ENCODE measurements around the gene IL25. TPM values are rescaled to one million over a fixed set of nuclear protein-coding genes. Genes with fewer than 3 reads are reported as not detected.

Gene IL25
- total and polyA plus RNA-seq, 5 donors from 2014 or later: not detected

GRCh38 chr14:23349156-23349845 is 23.3 kb upstream of the IL25 start:
- peak overlapping the region in 2 of 4 donors; percentile 49 to 53 for H3K4me3 Mint-ChIP-seq
- peaks cover 0 to 7% (median 0%) of the 10 kb centered on the region in 7 donors for H3K9me3 Mint-ChIP-seq
- H3K36me3 ChIP-seq (ENCODE audit: control insufficient read depth, insufficient read depth, low read length): no peaks in the 10 kb centered on the region
- H3K9me3 ChIP-seq (ENCODE audit: control insufficient read depth in 2 of 2, low read length in 2 of 2): no peaks in the 10 kb centered on the region
- H3K27ac ChIP-seq (ENCODE audit: insufficient read depth, low read length, poor library complexity, severe bottlenecking): no peak overlapping the region
- peaks cover 6% of the 10 kb centered on the region for H3K4me1 ChIP-seq (ENCODE audit: control insufficient read depth, insufficient read depth, low read length, poor library complexity, severe bottlenecking)
- peaks cover 12% of the 10 kb centered on the region for H3K36me3 Mint-ChIP-seq
- H3K4me3 ChIP-seq (ENCODE audit: low read depth, low read length): no peak overlapping the region
- peaks cover 16% of the 10 kb centered on the region for H3K27me3 ChIP-seq (ENCODE audit: control insufficient read depth, insufficient read depth, low read length)
- peaks cover 54% of the 10 kb centered on the region for H3K27me3 Mint-ChIP-seq
- ATAC-seq (ENCODE audit: low read depth in 2 of 2): no peak
- DNase-seq: no peak
- H3K27ac Mint-ChIP-seq: no peak overlapping the region
- peaks cover 2 to 17% (median 9%) of the 10 kb centered on the region in 4 donors for H3K4me1 Mint-ChIP-seq

- Mint-ChIP-seq H3K36me3 (peaks cover 12% of the 10 kb centered on the region), H3K4me3 (peak overlapping the region in 3 of 4 donors; percentile 33 to 79 (median 60)), H3K9me3 (peaks cover 0 to 7% (median 0%) of the 10 kb centered on the region in 7 donors), H3K27ac (no peak overlapping the region), H3K27me3 (peaks cover 56% of the 10 kb centered on the region), H3K4me1 (peaks cover 2 to 17% (median 9%) of the 10 kb centered on the region in 4 donors)
- peaks cover 18% of the 10 kb centered on the region for H3K27me3 ChIP-seq (ENCODE audit: control insufficient read depth, insufficient read depth, low read length)
- ATAC-seq (ENCODE audit: low read depth in 2 of 2) (peak in 1 of 2 donors; percentile 14), DNase-seq (no peak)
- no peak overlapping the region for H3K27ac ChIP-seq (ENCODE audit: insufficient read depth, low read length, poor library complexity, severe bottlenecking)
- H3K9me3 ChIP-seq (ENCODE audit: control insufficient read depth in 2 of 2, low read length in 2 of 2): no peaks in the 10 kb centered on the region
- H3K36me3 ChIP-seq (ENCODE audit: control insufficient read depth, insufficient read depth, low read length): no peaks in the 10 kb centered on the region
- no peak overlapping the region for H3K4me3 ChIP-seq (ENCODE audit: low read depth, low read length)
- peaks cover 6% of the 10 kb centered on the region for H3K4me1 ChIP-seq (ENCODE audit: control insufficient read depth, insufficient read depth, low read length, poor library complexity, severe bottlenecking)
Measured at GRCh38 chr14:23351681-23352505, 20.7 kb upstream of the IL25 start.

GRCh38 chr14:23352506-23353432 is 19.8 kb upstream of the IL25 start, which contains the start of gene SLC22A17:
Gene SLC22A17, minus strand, starts transcription at chr14:23352887.
- no peaks in the 10 kb centered on the region for H3K36me3 ChIP-seq (ENCODE audit: control insufficient read depth, insufficient read depth, low read length)
- peak within 1 kb of the TSS in 1 of 3 donors; percentile 9 for H3K27ac Mint-ChIP-seq
- H3K4me1 Mint-ChIP-seq: peaks cover 2 to 17% (median 9%) of the 10 kb centered on the region in 4 donors
- H3K9me3 ChIP-seq (ENCODE audit: control insufficient read depth in 2 of 2, low read length in 2 of 2): no peaks in the 10 kb centered on the region
- H3K9me3 Mint-ChIP-seq: peaks cover 0 to 7% (median 0%) of the 10 kb centered on the region in 7 donors
- ATAC-seq (ENCODE audit: low read depth in 2 of 2) (peak; percentile 75), DNase-seq (peak; percentile 39 to 50 (median 47))
- peaks cover 6% of the 10 kb centered on the region for H3K4me1 ChIP-seq (ENCODE audit: control insufficient read depth, insufficient read depth, low read length, poor library complexity, severe bottlenecking)
- H3K27ac ChIP-seq (ENCODE audit: insufficient read depth, low read length, poor library complexity, severe bottlenecking): no peak within 1 kb of the TSS
- H3K4me3 ChIP-seq (ENCODE audit: low read depth, low read length): no peak within 1 kb of the TSS
- H3K4me3 Mint-ChIP-seq: peak within 1 kb of the TSS; percentile 75 to 84 (median 82)
- peaks cover 56% of the 10 kb centered on the region for H3K27me3 Mint-ChIP-seq
- H3K36me3 Mint-ChIP-seq: peaks cover 12% of the 10 kb centered on the region
- H3K27me3 ChIP-seq (ENCODE audit: control insufficient read depth, insufficient read depth, low read length): peaks cover 18% of the 10 kb centered on the region

- H3K27me3 Mint-ChIP-seq: peaks cover 56% of the 10 kb centered on the region
- peaks cover 12% of the 10 kb centered on the region for H3K36me3 Mint-ChIP-seq
- ATAC-seq (ENCODE audit: low read depth in 2 of 2): no peak
Measured at GRCh38 chr14:23353433-23353780, 19.2 kb upstream of the IL25 start.

GRCh38 chr14:23354990-23355389 is 17.6 kb upstream of the IL25 start:
- H3K27me3 ChIP-seq (ENCODE audit: control insufficient read depth, insufficient read depth, low read length): peaks cover 18% of the 10 kb centered on the region
- no peaks in the 10 kb centered on the region for H3K9me3 ChIP-seq (ENCODE audit: control insufficient read depth in 2 of 2, low read length in 2 of 2)
- no peak for ATAC-seq (ENCODE audit: low read depth in 2 of 2)
- no peak overlapping the region for H3K27ac ChIP-seq (ENCODE audit: insufficient read depth, low read length, poor library complexity, severe bottlenecking)
- Mint-ChIP-seq H3K9me3 (peaks cover 0 to 7% (median 0%) of the 10 kb centered on the region in 7 donors), H3K36me3 (peaks cover 12% of the 10 kb centered on the region), H3K4me3 (peak overlapping the region in 1 of 4 donors; percentile 84), H3K27ac (no peak overlapping the region), H3K4me1 (peaks cover 2 to 17% (median 9%) of the 10 kb centered on the region in 4 donors), H3K27me3 (peaks cover 46% of the 10 kb centered on the region)
- no peak for DNase-seq
- no peaks in the 10 kb centered on the region for H3K36me3 ChIP-seq (ENCODE audit: control insufficient read depth, insufficient read depth, low read length)
- no peak overlapping the region for H3K4me3 ChIP-seq (ENCODE audit: low read depth, low read length)
- peaks cover 6% of the 10 kb centered on the region for H3K4me1 ChIP-seq (ENCODE audit: control insufficient read depth, insufficient read depth, low read length, poor library complexity, severe bottlenecking)

More at GRCh38 chr14:23353433-23353780, 19.2 kb upstream of the IL25 start:
- peak overlapping the region; percentile 75 to 84 (median 82) for H3K4me3 Mint-ChIP-seq
- peaks cover 6% of the 10 kb centered on the region for H3K4me1 ChIP-seq (ENCODE audit: control insufficient read depth, insufficient read depth, low read length, poor library complexity, severe bottlenecking)
- H3K27ac ChIP-seq (ENCODE audit: insufficient read depth, low read length, poor library complexity, severe bottlenecking): no peak overlapping the region
- H3K4me1 Mint-ChIP-seq: peaks cover 2 to 17% (median 9%) of the 10 kb centered on the region in 4 donors
- no peaks in the 10 kb centered on the region for H3K9me3 ChIP-seq (ENCODE audit: control insufficient read depth in 2 of 2, low read length in 2 of 2)
- no peak for DNase-seq
- no peaks in the 10 kb centered on the region for H3K36me3 ChIP-seq (ENCODE audit: control insufficient read depth, insufficient read depth, low read length)
- peaks cover 0 to 7% (median 0%) of the 10 kb centered on the region in 7 donors for H3K9me3 Mint-ChIP-seq
- H3K27me3 ChIP-seq (ENCODE audit: control insufficient read depth, insufficient read depth, low read length): peaks cover 18% of the 10 kb centered on the region
- no peak overlapping the region for H3K4me3 ChIP-seq (ENCODE audit: low read depth, low read length)
- H3K27ac Mint-ChIP-seq: peak overlapping the region in 1 of 3 donors; percentile 9

GRCh38 chr14:23355871-23356435 is 16.7 kb upstream of the IL25 start:
- Mint-ChIP-seq H3K4me3 (no peak overlapping the region), H3K27me3 (peaks cover 37% of the 10 kb centered on the region), H3K36me3 (peaks cover 4% of the 10 kb centered on the region), H3K9me3 (peaks cover 0 to 3% (median 0%) of the 10 kb centered on the region in 7 donors), H3K4me1 (peaks cover 2 to 14% (median 9%) of the 10 kb centered on the region in 4 donors), H3K27ac (no peak overlapping the region)
- Histone ChIP-seq H3K27me3 (ENCODE audit: control insufficient read depth, insufficient read depth, low read length) (peaks cover 13% of the 10 kb centered on the region), H3K4me3 (ENCODE audit: low read depth, low read length) (no peak overlapping the region), H3K27ac (ENCODE audit: insufficient read depth, low read length, poor library complexity, severe bottlenecking) (no peak overlapping the region), H3K4me1 (ENCODE audit: control insufficient read depth, insufficient read depth, low read length, poor library complexity, severe bottlenecking) (peaks cover 6% of the 10 kb centered on the region), H3K9me3 (ENCODE audit: control insufficient read depth in 2 of 2, low read length in 2 of 2) (no peaks in the 10 kb centered on the region), H3K36me3 (ENCODE audit: control insufficient read depth, insufficient read depth, low read length) (no peaks in the 10 kb centered on the region)
- no peak for ATAC-seq (ENCODE audit: low read depth in 2 of 2)
- no peak for DNase-seq

GRCh38 chr14:23356662-23357061 is 15.9 kb upstream of the IL25 start:
- Histone ChIP-seq H3K4me3 (ENCODE audit: low read depth, low read length) (no peak overlapping the region), H3K4me1 (ENCODE audit: control insufficient read depth, insufficient read depth, low read length, poor library complexity, severe bottlenecking) (peaks cover 4% of the 10 kb centered on the region), H3K9me3 (ENCODE audit: control insufficient read depth in 2 of 2, low read length in 2 of 2) (no peaks in the 10 kb centered on the region), H3K27ac (ENCODE audit: insufficient read depth, low read length, poor library complexity, severe bottlenecking) (no peak overlapping the region), H3K27me3 (ENCODE audit: control insufficient read depth, insufficient read depth, low read length) (peaks cover 13% of the 10 kb centered on the region), H3K36me3 (ENCODE audit: control insufficient read depth, insufficient read depth, low read length) (no peaks in the 10 kb centered on the region)
- Mint-ChIP-seq H3K4me3 (no peak overlapping the region), H3K27ac (no peak overlapping the region), H3K27me3 (peaks cover 32% of the 10 kb centered on the region), H3K9me3 (no peaks in the 10 kb centered on the region), H3K4me1 (peaks cover 2 to 14% (median 6%) of the 10 kb centered on the region in 4 donors), H3K36me3 (no peaks in the 10 kb centered on the region)
- no peak for DNase-seq
- ATAC-seq (ENCODE audit: low read depth in 2 of 2): no peak

Data from CD4-positive, CD25-positive, alpha-beta regulatory T cell (primary cell).